Osteocyte (in vitro differentiated cells): ENCODE results near the gene PLEKHG7. TPM values are rescaled to one million over a fixed set of nuclear protein-coding genes. Genes with fewer than 3 reads are reported as not detected.
A peak's percentile ranks its signal among the peaks of the same experiment; 100 is the strongest.

Experiments used
- DNase-seq: peaks from one replicate; pipeline ENCODE4 v3.0.0; 2021; ENCODE audit warnings: mixed read lengths; ENCODE audit not compliant: unreplicated experiment; ENCODE audit errors: extremely low spot score
- H3K27ac Mint-ChIP-seq: one replicate; pipeline ENCODE4 v1.8.0; 2021; ENCODE audit warnings: mild to moderate bottlenecking, mixed read lengths; ENCODE audit not compliant: unreplicated experiment
- H3K27me3 Mint-ChIP-seq: one replicate; pipeline ENCODE4 v1.8.0; 2021; ENCODE audit warnings: mixed read lengths; ENCODE audit not compliant: unreplicated experiment
- H3K36me3 Mint-ChIP-seq: one replicate; pipeline ENCODE4 v1.8.0; 2021; ENCODE audit warnings: mixed read lengths; ENCODE audit not compliant: unreplicated experiment
- H3K4me1 Mint-ChIP-seq: one replicate; pipeline ENCODE4 v1.8.0; 2021; ENCODE audit warnings: mixed read lengths; ENCODE audit not compliant: unreplicated experiment
- H3K4me3 Mint-ChIP-seq: one replicate; pipeline ENCODE4 v1.8.0; 2021; ENCODE audit warnings: mild to moderate bottlenecking, moderate library complexity, mixed read lengths; ENCODE audit not compliant: unreplicated experiment
- H3K9me3 Mint-ChIP-seq: one replicate; pipeline ENCODE4 v1.8.0; 2021; ENCODE audit warnings: mixed read lengths; ENCODE audit not compliant: unreplicated experiment
- total RNA-seq: library from RNA; stranded (reverse); gene quantifications from 2 replicates; pipeline ENCODE4 v1.2.1, GENCODE V29; 2021
- TF ChIP-seq, protein P1 (sequence below): fragments of 200-600 bp; sonication (generic); IDR thresholded peaks from 2 replicates; pipeline ENCODE4 v1.5.0; 2021; ENCODE audit warnings: antibody characterized with exemption, mild to moderate bottlenecking, moderate library complexity

PLEKHG7 gene
- total RNA-seq, 1 donor from 2014 or later, result not detected

GRCh38 chr12:92733661-92734060, 30.9 kb downstream of the PLEKHG7 start:
- H3K4me3 Mint-ChIP-seq, result no peak overlapping the region
- H3K9me3 Mint-ChIP-seq, result peaks cover 5% of the 10 kb centered on the region
- no peaks in the 10 kb centered on the region for H3K36me3 Mint-ChIP-seq
- H3K27ac Mint-ChIP-seq, result no peak overlapping the region
- no peaks in the 10 kb centered on the region for H3K27me3 Mint-ChIP-seq
- DNase-seq, result peak; percentile 23
- H3K4me1 Mint-ChIP-seq, result peaks cover 17% of the 10 kb centered on the region
- TF ChIP-seq, protein P1, sequence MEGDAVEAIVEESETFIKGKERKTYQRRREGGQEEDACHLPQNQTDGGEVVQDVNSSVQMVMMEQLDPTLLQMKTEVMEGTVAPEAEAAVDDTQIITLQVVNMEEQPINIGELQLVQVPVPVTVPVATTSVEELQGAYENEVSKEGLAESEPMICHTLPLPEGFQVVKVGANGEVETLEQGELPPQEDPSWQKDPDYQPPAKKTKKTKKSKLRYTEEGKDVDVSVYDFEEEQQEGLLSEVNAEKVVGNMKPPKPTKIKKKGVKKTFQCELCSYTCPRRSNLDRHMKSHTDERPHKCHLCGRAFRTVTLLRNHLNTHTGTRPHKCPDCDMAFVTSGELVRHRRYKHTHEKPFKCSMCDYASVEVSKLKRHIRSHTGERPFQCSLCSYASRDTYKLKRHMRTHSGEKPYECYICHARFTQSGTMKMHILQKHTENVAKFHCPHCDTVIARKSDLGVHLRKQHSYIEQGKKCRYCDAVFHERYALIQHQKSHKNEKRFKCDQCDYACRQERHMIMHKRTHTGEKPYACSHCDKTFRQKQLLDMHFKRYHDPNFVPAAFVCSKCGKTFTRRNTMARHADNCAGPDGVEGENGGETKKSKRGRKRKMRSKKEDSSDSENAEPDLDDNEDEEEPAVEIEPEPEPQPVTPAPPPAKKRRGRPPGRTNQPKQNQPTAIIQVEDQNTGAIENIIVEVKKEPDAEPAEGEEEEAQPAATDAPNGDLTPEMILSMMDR, result no peak

DNA sequence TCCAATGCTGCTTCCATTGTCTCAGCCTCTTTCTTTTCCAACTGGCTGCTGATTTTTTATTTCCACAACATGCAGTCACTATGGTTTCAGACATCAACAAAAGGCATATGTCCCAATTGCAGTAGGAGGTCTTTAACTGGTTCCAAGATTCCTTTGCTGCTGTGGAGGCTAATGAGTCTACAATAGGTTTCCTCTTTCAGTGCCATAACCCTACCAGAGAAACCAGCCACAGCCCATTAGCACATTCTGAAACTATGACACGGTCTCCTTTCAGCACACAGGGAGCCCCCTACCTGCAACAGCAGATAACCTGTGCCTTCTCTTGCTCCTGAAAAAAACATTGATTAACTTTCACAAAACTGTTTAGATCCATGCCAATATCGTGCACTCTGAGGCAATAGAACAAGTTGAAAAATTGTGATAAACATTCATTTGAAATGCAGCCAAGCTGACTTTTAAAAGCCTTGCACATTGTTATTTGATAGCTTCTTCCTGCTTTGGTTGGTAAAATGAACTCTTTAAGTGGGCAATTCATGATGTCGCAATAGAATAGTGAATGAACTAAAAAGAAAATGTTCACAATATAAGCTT, 32.4 kb downstream of the PLEKHG7 start:
- Mint-ChIP-seq H3K27me3 (no peaks in the 10 kb centered on the region), H3K9me3 (peaks cover 5% of the 10 kb centered on the region), H3K4me1 (peaks cover 17% of the 10 kb centered on the region), H3K27ac (peak overlapping the region; percentile 98), H3K4me3 (peak overlapping the region; percentile 18), H3K36me3 (no peaks in the 10 kb centered on the region)
- TF ChIP-seq, protein P1, result no peak
- DNase-seq, result peak; percentile 19

GRCh38 chr12:92736605-92737004, 33.8 kb downstream of the PLEKHG7 start:
- H3K4me1 Mint-ChIP-seq, result peaks cover 17% of the 10 kb centered on the region
- peaks cover 5% of the 10 kb centered on the region for H3K9me3 Mint-ChIP-seq

DNA sequence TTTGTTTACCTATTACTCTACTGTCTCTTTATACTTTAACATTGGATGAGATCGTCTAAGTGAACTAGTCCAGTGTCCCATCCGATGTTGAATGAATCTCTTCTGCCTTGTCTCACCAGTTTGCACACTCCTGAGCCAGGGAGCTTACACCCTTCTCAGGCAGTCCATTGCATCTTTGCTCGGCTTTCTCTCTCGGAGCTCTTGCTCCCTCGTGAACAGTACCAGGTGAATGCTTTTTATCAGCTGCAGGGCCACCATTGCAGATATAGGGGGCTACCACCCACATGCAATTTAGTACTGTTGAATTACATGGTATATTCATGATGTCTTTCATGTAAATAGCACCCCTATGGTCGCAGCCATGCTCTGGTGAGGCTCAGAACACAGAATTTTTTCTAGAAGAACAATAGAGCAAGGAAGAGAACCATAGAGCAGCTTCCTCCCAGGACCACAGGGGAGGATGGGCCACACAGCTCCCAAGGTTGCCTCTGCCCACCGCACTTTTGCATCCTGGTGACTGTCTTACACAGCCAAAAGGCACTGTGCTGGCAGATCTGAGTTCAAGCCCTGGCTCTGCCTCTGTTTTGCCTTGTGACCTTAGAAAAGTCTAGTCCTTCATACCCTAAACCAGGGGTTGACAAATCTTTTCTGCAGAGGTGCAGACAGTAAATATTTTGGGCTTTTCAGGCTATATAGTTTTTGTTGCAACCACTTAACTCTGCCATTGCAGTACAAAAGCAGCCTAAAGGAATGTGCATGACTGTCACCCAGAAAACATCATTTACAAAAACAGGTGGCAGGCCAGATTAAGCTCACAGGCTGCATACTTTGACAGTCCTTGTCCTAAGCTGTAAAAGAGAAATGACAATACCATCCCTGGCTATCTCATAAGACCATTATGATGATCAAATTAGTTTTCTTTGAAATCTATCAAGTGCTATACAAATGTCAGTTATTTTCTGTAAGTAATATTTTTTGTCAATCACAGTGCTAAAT, 35.4 kb downstream of the PLEKHG7 start:
- TF ChIP-seq, protein P1, result no peak
- H3K9me3 Mint-ChIP-seq, result peaks cover 5% of the 10 kb centered on the region
- no peak overlapping the region for H3K4me3 Mint-ChIP-seq
- no peaks in the 10 kb centered on the region for H3K36me3 Mint-ChIP-seq
- no peak overlapping the region for H3K27ac Mint-ChIP-seq
- DNase-seq, result peak; percentile 60
- H3K27me3 Mint-ChIP-seq, result no peaks in the 10 kb centered on the region
- H3K4me1 Mint-ChIP-seq, result peaks cover 17% of the 10 kb centered on the region

More at GRCh38 chr12:92736605-92737004, 33.8 kb downstream of the PLEKHG7 start:
- TF ChIP-seq, protein P1, result no peak
- Mint-ChIP-seq H3K36me3 (no peaks in the 10 kb centered on the region), H3K27me3 (no peaks in the 10 kb centered on the region), H3K4me3 (no peak overlapping the region), H3K27ac (no peak overlapping the region)
- peak; percentile 1 for DNase-seq

- peaks cover 5% of the 10 kb centered on the region for H3K9me3 Mint-ChIP-seq
- H3K4me3 Mint-ChIP-seq, result no peak overlapping the region
- TF ChIP-seq, protein P1, result no peak
- H3K36me3 Mint-ChIP-seq, result no peaks in the 10 kb centered on the region
- peaks cover 17% of the 10 kb centered on the region for H3K4me1 Mint-ChIP-seq
- DNase-seq, result peak; percentile 38
- no peak overlapping the region for H3K27ac Mint-ChIP-seq
- H3K27me3 Mint-ChIP-seq, result no peaks in the 10 kb centered on the region
Observed at GRCh38 chr12:92739113-92739512, 36.3 kb downstream of the PLEKHG7 start.
